H9 (cell line): ENCODE results near the gene ARPP19. TPM values are rescaled to one million over a fixed set of nuclear protein-coding genes. Genes with fewer than 3 reads are reported as not detected.

Experiments
- DNase-seq: peaks from one replicate; pipeline ENCODE4 v3.0.0-alpha.2; 2017
- H2AFZ ChIP-seq: one replicate; pipeline ENCODE4 v1.6.1; 2013; ENCODE audit warnings: mild to moderate bottlenecking, low read length, control low read depth, moderate library complexity
- H2AK5ac ChIP-seq: 2 replicates; pipeline ENCODE4 v1.6.1; 2013; ENCODE audit warnings: low read length, control low read depth, mixed read lengths; ENCODE audit not compliant: insufficient read length
- H2BK120ac ChIP-seq: one replicate; pipeline ENCODE4 v1.6.1; 2013; ENCODE audit warnings: low read depth, mild to moderate bottlenecking, low read length, control low read depth, inconsistent platforms; ENCODE audit not compliant: poor library complexity, severe bottlenecking
- H2BK12ac ChIP-seq: 2 replicates; pipeline ENCODE4 v1.6.1; 2013; ENCODE audit warnings: low read length, control low read depth, mixed read lengths, low read depth; ENCODE audit not compliant: insufficient read length
- H2BK15ac ChIP-seq: 2 replicates; pipeline ENCODE4 v1.6.1; 2013; ENCODE audit warnings: low read depth, low read length, control low read depth
- H2BK20ac ChIP-seq: one replicate; pipeline ENCODE4 v1.6.1; 2013; ENCODE audit warnings: low read depth, mild to moderate bottlenecking, low read length, control low read depth, inconsistent platforms; ENCODE audit not compliant: poor library complexity, severe bottlenecking
- H2BK5ac ChIP-seq: 2 replicates; pipeline ENCODE4 v1.6.1; 2013; ENCODE audit warnings: low read length, control low read depth, mixed read lengths; ENCODE audit not compliant: insufficient read length
- H3K14ac ChIP-seq: 2 replicates; pipeline ENCODE4 v1.6.1; 2013; ENCODE audit warnings: low read length, control low read depth; ENCODE audit not compliant: insufficient read depth
- H3K18ac ChIP-seq: 2 replicates; pipeline ENCODE4 v1.6.1; 2013; ENCODE audit warnings: low read depth, mild to moderate bottlenecking, mixed read lengths, low read length, control low read depth; ENCODE audit not compliant: insufficient read length
- H3K23ac ChIP-seq: 2 replicates; pipeline ENCODE4 v1.6.1; 2013; ENCODE audit warnings: low read length, control low read depth, mixed read lengths, low read depth; ENCODE audit not compliant: insufficient read length
- H3K23me2 ChIP-seq: 2 replicates; pipeline ENCODE4 v1.6.1; 2013; ENCODE audit warnings: low read depth, mild to moderate bottlenecking, mixed read lengths, low read length, control low read depth; ENCODE audit not compliant: insufficient read length, poor library complexity, severe bottlenecking
- H3K27ac ChIP-seq: 2 replicates; pipeline ENCODE4 v1.5.1; 2013; ENCODE audit warnings: low read length, control low read depth, mixed read lengths, low read depth; ENCODE audit not compliant: insufficient read length
- H3K27me3 ChIP-seq: 2 replicates; pipeline ENCODE4 v1.6.1; 2013; ENCODE audit warnings: low read length, control low read depth, inconsistent platforms; ENCODE audit not compliant: insufficient read depth
- H3K4ac ChIP-seq: 2 replicates; pipeline ENCODE4 v1.6.1; 2013; ENCODE audit warnings: low read depth, mild to moderate bottlenecking, control low read depth, inconsistent platforms, low read length, moderate library complexity
- H3K4me1 ChIP-seq: 2 replicates; pipeline ENCODE4 v1.6.1; 2013; ENCODE audit warnings: low read length, control low read depth, inconsistent platforms; ENCODE audit not compliant: insufficient read depth
- H3K4me2 ChIP-seq: 2 replicates; pipeline ENCODE4 v1.6.1; 2013; ENCODE audit warnings: low read length, control low read depth, mixed read lengths; ENCODE audit not compliant: insufficient read length, insufficient read depth
- H3K56ac ChIP-seq: 2 replicates; pipeline ENCODE4 v1.6.1; 2013; ENCODE audit warnings: low read depth, mild to moderate bottlenecking, mixed read lengths, low read length, control low read depth; ENCODE audit not compliant: insufficient read length
- H3K79me1 ChIP-seq: 2 replicates; pipeline ENCODE4 v1.6.1; 2013; ENCODE audit warnings: low read depth, mild to moderate bottlenecking, moderate library complexity, low read length, control low read depth, inconsistent platforms; ENCODE audit not compliant: insufficient read depth, poor library complexity, severe bottlenecking
- H3K79me2 ChIP-seq: 2 replicates; pipeline ENCODE4 v1.6.1; 2013; ENCODE audit warnings: low read length, control low read depth, inconsistent platforms; ENCODE audit not compliant: insufficient read depth
- H3K9ac ChIP-seq: 2 replicates; pipeline ENCODE4 v1.6.1; 2013; ENCODE audit warnings: low read length, control low read depth, mixed read lengths; ENCODE audit not compliant: insufficient read length; ENCODE audit errors: extremely low read depth
- H3K9me3 ChIP-seq: one replicate; pipeline ENCODE4 v1.6.1; 2013; ENCODE audit warnings: low read depth, low read length, inconsistent platforms; ENCODE audit not compliant: control insufficient read depth
- H3T11ph ChIP-seq: one replicate; pipeline ENCODE4 v1.6.1; 2013; ENCODE audit warnings: mild to moderate bottlenecking, low read length, control low read depth, inconsistent platforms
- H4K20me1 ChIP-seq: one replicate; pipeline ENCODE4 v1.6.1; 2013; ENCODE audit not compliant: control insufficient read depth, insufficient read length, insufficient read depth
- H4K5ac ChIP-seq: 2 replicates; pipeline ENCODE4 v1.6.1; 2013; ENCODE audit warnings: low read depth, mild to moderate bottlenecking, mixed read lengths, low read length, control low read depth; ENCODE audit not compliant: insufficient read length
- H4K8ac ChIP-seq: replicated peaks from 2 replicates; pipeline ENCODE4 v1.6.1; 2013; ENCODE audit warnings: low read length, control low read depth, mixed read lengths, low read depth; ENCODE audit not compliant: insufficient read length
- H4K91ac ChIP-seq: 2 replicates; pipeline ENCODE4 v1.6.1; 2013; ENCODE audit warnings: low read depth, mild to moderate bottlenecking, moderate library complexity, mixed read lengths, low read length, control low read depth; ENCODE audit not compliant: insufficient read length
- H3K27ac Mint-ChIP-seq, 3 experiments: 2 replicates in 2 of 3; 3 replicates in 1 of 3; pipeline ENCODE4 v1.8.0; 2020 to 2021; ENCODE audit warnings: mixed read lengths in 3 of 3, mild to moderate bottlenecking in 1 of 3, moderate library complexity in 1 of 3
- H3K27me3 Mint-ChIP-seq: 2 replicates; pipeline ENCODE4 v1.8.0; 2021; ENCODE audit warnings: low read depth, mild to moderate bottlenecking, moderate library complexity, mixed read lengths
- H3K36me3 Mint-ChIP-seq, 3 experiments: 2 replicates in 2 of 3; 3 replicates in 1 of 3; pipeline ENCODE4 v1.8.0; 2020 to 2021; ENCODE audit warnings: low read depth in 3 of 3, mixed read lengths in 3 of 3; ENCODE audit not compliant: insufficient read depth in 1 of 3
- H3K4me1 Mint-ChIP-seq, 2 experiments: 2 replicates each; pipeline ENCODE4 v1.8.0; 2020; ENCODE audit warnings: mixed read lengths in 2 of 2
- H3K4me3 Mint-ChIP-seq, 2 experiments: 2 replicates in 1 of 2; 3 replicates in 1 of 2; pipeline ENCODE4 v1.8.0; 2020 to 2021; ENCODE audit warnings: mild to moderate bottlenecking in 2 of 2, mixed read lengths in 2 of 2, moderate library complexity in 1 of 2
- H3K9me3 Mint-ChIP-seq, 2 experiments: 2 replicates in 1 of 2; 3 replicates in 1 of 2; pipeline ENCODE4 v1.8.0; 2020; ENCODE audit warnings: mild to moderate bottlenecking in 2 of 2, mixed read lengths in 2 of 2, moderate library complexity in 1 of 2
- WGBS: extraction: QIAGEN DNeasy Blood & Tissue Kit; methylation state at CpG from one replicate; pipeline ENCODE4 v1.1.7; 2013; ENCODE audit warnings: missing lambda C conversion rate, low lambda C conversion rate, mixed read lengths; ENCODE audit not compliant: insufficient read length; ENCODE audit errors: extremely low coverage; 5-methylcytosine and 5-hydroxymethylcytosine counted together
- total RNA-seq: library from RNA; stranded (reverse); gene quantifications from 2 replicates; pipeline ENCODE4 v1.2.1, GENCODE V29; 2021
- TF ChIP-seq, protein P1 (sequence below): fragments of 200-600 bp; sonication (generic); conservative IDR thresholded peaks from 3 replicates; pipeline ENCODE4 v1.8.0; 2021; ENCODE audit warnings: antibody characterized with exemption, mild to moderate bottlenecking

ARPP19 gene
- total RNA-seq, 1 experiment from 2014 or later = 247 TPM

DNA sequence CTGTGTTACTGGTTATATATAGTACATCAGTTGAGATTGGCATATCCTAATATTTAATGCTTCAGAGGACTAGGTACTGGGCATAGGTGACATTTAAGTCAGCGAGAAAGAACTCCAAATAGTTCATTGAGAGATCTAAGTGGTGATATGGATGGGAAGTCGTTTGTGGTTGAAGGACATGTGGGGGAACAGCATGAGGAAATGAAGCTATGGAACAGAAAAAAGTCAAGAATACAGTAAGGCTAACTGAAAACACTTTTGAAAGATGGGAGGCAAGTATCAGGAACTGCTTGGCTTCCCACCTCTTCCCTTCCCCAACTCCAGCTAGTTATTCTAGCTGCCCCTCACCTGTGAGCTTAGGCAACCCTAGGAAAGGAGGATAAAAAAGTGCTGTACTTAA, 36.4 kb downstream of the ARPP19 start:
- Mint-ChIP-seq H3K9me3 (peaks cover 0 to 2% of the 10 kb centered on the region in 2 experiments; a peak in 1 of 5 replicates), H3K4me3 (no peak overlapping the region), H3K27me3 (peaks cover 47% of the 10 kb centered on the region), H3K27ac (no peak overlapping the region), H3K4me1 (peaks cover 13 to 18% of the 10 kb centered on the region in 2 experiments), H3K36me3 (no peaks in the 10 kb centered on the region)
- Histone ChIP-seq H2BK120ac (no peak overlapping the region), H2BK12ac (no peak overlapping the region), H4K91ac (no peak overlapping the region), H3K14ac (no peak overlapping the region), H2BK15ac (no peak overlapping the region), H4K5ac (no peak overlapping the region), H3K9ac (no peak overlapping the region), H3T11ph (no peak overlapping the region), H3K27ac (no peak overlapping the region), H3K23me2 (peaks cover 18% of the 10 kb centered on the region), H3K9me3 (no peaks in the 10 kb centered on the region), H3K23ac (no peak overlapping the region), H3K4ac (no peak overlapping the region), H4K8ac (no peak overlapping the region), H2AK5ac (no peak overlapping the region), H3K79me2 (no peaks in the 10 kb centered on the region), H3K79me1 (no peaks in the 10 kb centered on the region), H3K56ac (no peak overlapping the region), H2AFZ (no peak overlapping the region), H2BK20ac (no peak overlapping the region), H4K20me1 (no peaks in the 10 kb centered on the region), H2BK5ac (no peak overlapping the region), H3K18ac (no peak overlapping the region), H3K27me3 (peaks cover 7% of the 10 kb centered on the region; the same call in 1 of the 2 replicates), H3K4me2 (no peak overlapping the region), H3K4me1 (no peaks in the 10 kb centered on the region)
- TF ChIP-seq, protein P1, sequence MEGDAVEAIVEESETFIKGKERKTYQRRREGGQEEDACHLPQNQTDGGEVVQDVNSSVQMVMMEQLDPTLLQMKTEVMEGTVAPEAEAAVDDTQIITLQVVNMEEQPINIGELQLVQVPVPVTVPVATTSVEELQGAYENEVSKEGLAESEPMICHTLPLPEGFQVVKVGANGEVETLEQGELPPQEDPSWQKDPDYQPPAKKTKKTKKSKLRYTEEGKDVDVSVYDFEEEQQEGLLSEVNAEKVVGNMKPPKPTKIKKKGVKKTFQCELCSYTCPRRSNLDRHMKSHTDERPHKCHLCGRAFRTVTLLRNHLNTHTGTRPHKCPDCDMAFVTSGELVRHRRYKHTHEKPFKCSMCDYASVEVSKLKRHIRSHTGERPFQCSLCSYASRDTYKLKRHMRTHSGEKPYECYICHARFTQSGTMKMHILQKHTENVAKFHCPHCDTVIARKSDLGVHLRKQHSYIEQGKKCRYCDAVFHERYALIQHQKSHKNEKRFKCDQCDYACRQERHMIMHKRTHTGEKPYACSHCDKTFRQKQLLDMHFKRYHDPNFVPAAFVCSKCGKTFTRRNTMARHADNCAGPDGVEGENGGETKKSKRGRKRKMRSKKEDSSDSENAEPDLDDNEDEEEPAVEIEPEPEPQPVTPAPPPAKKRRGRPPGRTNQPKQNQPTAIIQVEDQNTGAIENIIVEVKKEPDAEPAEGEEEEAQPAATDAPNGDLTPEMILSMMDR = no peak
- no CpG with 5 or more reads among the region's 2 CpGs for WGBS
- DNase-seq = no peak
